Caco-2 (cell line): Measurements from ENCODE around the gene WDR81. TPM values are rescaled to one million over a fixed set of nuclear protein-coding genes. Genes with fewer than 3 reads are reported as not detected.

Experiments
- BruUV-seq: library from RNA; stranded (reverse); fragments of 400-500 nt; replicated peaks from 2 replicates; lab custom pipeline; 2021; lab: Mats Ljungman, UMichigan
- CTCF ChIA-PET: fragments of 300-600 bp; sonication (Branson Sonifier 250); formaldehyde crosslinking; loops from one replicate; lab custom pipeline; 2022; ENCODE audit warnings: antibody characterized with exemption; lab: Charles Lee
- POLR2A ChIA-PET: fragments of 300-600 bp; sonication (Branson Sonifier 250); formaldehyde crosslinking; loops from one replicate; lab custom pipeline; 2022; ENCODE audit warnings: antibody characterized with exemption; lab: Charles Lee
- DNase-seq, 2 experiments: peaks; one replicate each; pipeline versions ENCODE4 v3.0.0 to v3.0.0-alpha.2; 2020 to 2022
- H3K27me3 ChIP-seq: replicated peaks from 2 replicates; pipeline ENCODE4 v1.6.0; 2011; ENCODE audit warnings: low read length; ENCODE audit not compliant: control insufficient read depth, insufficient read depth
- H3K36me3 ChIP-seq: 2 replicates; pipeline ENCODE4 v1.5.1; 2011; ENCODE audit warnings: low read length; ENCODE audit not compliant: control insufficient read depth, insufficient read depth
- H3K4me1 ChIP-seq: fragments of 250-450 bp; sonication (Bioruptor Pico); 2 replicates; pipeline ENCODE4 v1.5.1; 2020; ENCODE audit warnings: mild to moderate bottlenecking
- H3K4me3 ChIP-seq: 2 replicates; pipeline ENCODE4 v1.5.1; 2011; ENCODE audit warnings: low read depth, mild to moderate bottlenecking, control low read depth, low read length
- H3K9me3 ChIP-seq: fragments of 250-450 bp; sonication (Bioruptor Pico); 2 replicates; pipeline ENCODE4 v1.5.1; 2020; ENCODE audit warnings: mild to moderate bottlenecking, moderate library complexity
- H3K27ac Mint-ChIP-seq: one replicate; pipeline ENCODE4 v1.8.0; 2022; ENCODE audit warnings: mixed read lengths; ENCODE audit not compliant: unreplicated experiment
- H3K27me3 Mint-ChIP-seq: one replicate; pipeline ENCODE4 v1.8.0; 2022; ENCODE audit warnings: mixed read lengths; ENCODE audit not compliant: insufficient read depth, unreplicated experiment
- H3K36me3 Mint-ChIP-seq: one replicate; pipeline ENCODE4 v1.8.0; 2022; ENCODE audit warnings: mild to moderate bottlenecking, mixed read lengths; ENCODE audit not compliant: insufficient read depth, unreplicated experiment
- H3K4me1 Mint-ChIP-seq: one replicate; pipeline ENCODE4 v1.8.0; 2022; ENCODE audit warnings: low read depth, mixed read lengths; ENCODE audit not compliant: unreplicated experiment
- H3K4me3 Mint-ChIP-seq: one replicate; pipeline ENCODE4 v1.8.0; 2022; ENCODE audit warnings: mild to moderate bottlenecking, moderate library complexity, mixed read lengths; ENCODE audit not compliant: unreplicated experiment
- H3K9me3 Mint-ChIP-seq: one replicate; pipeline ENCODE4 v1.8.0; 2022; ENCODE audit warnings: mixed read lengths; ENCODE audit not compliant: unreplicated experiment
- intact Hi-C: fragments of 100-400 bp; cut with micrococcal nuclease; formaldehyde crosslinking; loops from one replicate; pipeline ENCODE4 v1.10.0; 2022; ENCODE audit not compliant: unreplicated experiment
- total RNA-seq: library from RNA; stranded (reverse); gene quantifications from 2 replicates; pipeline ENCODE4 v1.2.3, GENCODE V29; 2022
- TF ChIP-seq, protein P1 (sequence below), 2 experiments: fragments of 200-600 bp in 1 of 2; IDR thresholded peaks; 1 replicate in 1 of 2; 2 replicates in 1 of 2; pipeline versions ENCODE4 v1.5.1 to v1.8.0; 2011 to 2022; ENCODE audit warnings: antibody characterized with exemption in 1 of 2, control low read depth in 1 of 2, inconsistent platforms in 1 of 2, low read depth in 1 of 2, low read length in 1 of 2, mild to moderate bottlenecking in 1 of 2, moderate library complexity in 1 of 2; ENCODE audit not compliant: insufficient read depth in 1 of 2, severe bottlenecking in 1 of 2, unreplicated experiment in 1 of 2

The WDR81 gene
- total RNA-seq, 1 experiment from 2014 or later: 26.6 TPM

DNA sequence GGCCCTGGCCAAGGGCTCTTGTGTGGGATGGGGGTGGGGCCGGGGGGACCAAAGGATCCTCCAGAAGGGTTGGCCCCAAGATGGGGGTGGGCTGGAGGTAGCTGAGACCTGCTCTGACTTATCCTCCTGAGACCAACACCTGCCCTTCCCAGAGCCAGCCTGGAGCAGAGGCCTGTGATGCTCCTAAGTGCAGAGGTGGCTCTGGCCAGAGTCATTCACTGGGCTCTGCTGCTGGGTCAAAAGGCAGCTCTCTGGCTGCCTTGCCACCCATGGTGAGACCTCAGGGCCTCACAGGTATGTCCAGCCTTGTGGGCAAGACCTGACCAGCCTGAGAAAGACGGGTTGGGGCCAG is 18.6 kb downstream of the WDR81 start:
- BruUV-seq: no TSS peak
- peaks cover 6% of the 10 kb centered on the region for H3K36me3 ChIP-seq
- TF ChIP-seq, protein P1, sequence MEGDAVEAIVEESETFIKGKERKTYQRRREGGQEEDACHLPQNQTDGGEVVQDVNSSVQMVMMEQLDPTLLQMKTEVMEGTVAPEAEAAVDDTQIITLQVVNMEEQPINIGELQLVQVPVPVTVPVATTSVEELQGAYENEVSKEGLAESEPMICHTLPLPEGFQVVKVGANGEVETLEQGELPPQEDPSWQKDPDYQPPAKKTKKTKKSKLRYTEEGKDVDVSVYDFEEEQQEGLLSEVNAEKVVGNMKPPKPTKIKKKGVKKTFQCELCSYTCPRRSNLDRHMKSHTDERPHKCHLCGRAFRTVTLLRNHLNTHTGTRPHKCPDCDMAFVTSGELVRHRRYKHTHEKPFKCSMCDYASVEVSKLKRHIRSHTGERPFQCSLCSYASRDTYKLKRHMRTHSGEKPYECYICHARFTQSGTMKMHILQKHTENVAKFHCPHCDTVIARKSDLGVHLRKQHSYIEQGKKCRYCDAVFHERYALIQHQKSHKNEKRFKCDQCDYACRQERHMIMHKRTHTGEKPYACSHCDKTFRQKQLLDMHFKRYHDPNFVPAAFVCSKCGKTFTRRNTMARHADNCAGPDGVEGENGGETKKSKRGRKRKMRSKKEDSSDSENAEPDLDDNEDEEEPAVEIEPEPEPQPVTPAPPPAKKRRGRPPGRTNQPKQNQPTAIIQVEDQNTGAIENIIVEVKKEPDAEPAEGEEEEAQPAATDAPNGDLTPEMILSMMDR (IDR thresholded peaks at IDR 0.05; ENCODE audit: insufficient read depth in 1 of 2, low read depth in 1 of 2, low read length in 1 of 2, severe bottlenecking in 1 of 2, unreplicated experiment in 1 of 2): no peak
- peaks cover 16% of the 10 kb centered on the region for H3K4me1 Mint-ChIP-seq
- DNase-seq: no peak
- H3K27me3 Mint-ChIP-seq: no peaks in the 10 kb centered on the region
- ChIA-PET CTCF (interaction anchor here (1.0 kb wide), 1 partner anchor 41 kb away, joined by 3 read pairs; no protein-coding TSS in a partner anchor), POLR2A (interaction anchor here (1.5 kb wide), 1 partner anchor 26 kb away, joined by 13 read pairs; no protein-coding TSS in a partner anchor)
- H3K4me1 ChIP-seq: peaks cover 19% of the 10 kb centered on the region
- H3K27me3 ChIP-seq: no peaks in the 10 kb centered on the region
- intact Hi-C loops: no loop called here
- H3K4me3 Mint-ChIP-seq: peak overlapping the region; percentile 63
- H3K27ac Mint-ChIP-seq: peak overlapping the region; percentile 60
- H3K9me3 ChIP-seq: no peaks in the 10 kb centered on the region
- peak overlapping the region; percentile 34 for H3K4me3 ChIP-seq
- H3K9me3 Mint-ChIP-seq: no peaks in the 10 kb centered on the region
- no peaks in the 10 kb centered on the region for H3K36me3 Mint-ChIP-seq

GRCh38 chr17:1744551-1745512 is 20.3 kb downstream of the WDR81 start:
- ChIA-PET POLR2A (no interaction called here), CTCF (interaction anchor here (1.4 kb wide), 1 partner anchor 39 kb away, joined by 3 read pairs; no protein-coding TSS in a partner anchor)
- TF ChIP-seq, protein P1 (IDR thresholded peaks at IDR 0.05; ENCODE audit: insufficient read depth in 1 of 2, low read depth in 1 of 2, low read length in 1 of 2, severe bottlenecking in 1 of 2, unreplicated experiment in 1 of 2): no peak
- intact Hi-C loops: no loop called here
- Histone ChIP-seq H3K4me1 (peaks cover 22% of the 10 kb centered on the region), H3K4me3 (no peak overlapping the region), H3K27me3 (no peaks in the 10 kb centered on the region), H3K9me3 (no peaks in the 10 kb centered on the region), H3K36me3 (peaks cover 6% of the 10 kb centered on the region)
- DNase-seq: no peak
- Mint-ChIP-seq H3K4me3 (no peak overlapping the region), H3K36me3 (no peaks in the 10 kb centered on the region), H3K4me1 (peaks cover 16% of the 10 kb centered on the region), H3K9me3 (no peaks in the 10 kb centered on the region), H3K27me3 (no peaks in the 10 kb centered on the region), H3K27ac (no peak overlapping the region)
- TSS peak; percentile 70 for BruUV-seq

- Mint-ChIP-seq H3K27me3 (no peaks in the 10 kb centered on the region), H3K27ac (no peak overlapping the region), H3K36me3 (no peaks in the 10 kb centered on the region), H3K4me1 (peaks cover 16% of the 10 kb centered on the region), H3K9me3 (no peaks in the 10 kb centered on the region), H3K4me3 (no peak overlapping the region)
- POLR2A ChIA-PET: no interaction called here
- peaks cover 22% of the 10 kb centered on the region for H3K4me1 ChIP-seq
- H3K36me3 ChIP-seq: peaks cover 6% of the 10 kb centered on the region
- intact Hi-C loops: no loop called here
- CTCF ChIA-PET: interaction anchor here (1.4 kb wide), 1 partner anchor 38 kb away, joined by 3 read pairs; no protein-coding TSS in a partner anchor
- TF ChIP-seq, protein P1 (IDR thresholded peaks at IDR 0.05; ENCODE audit: insufficient read depth in 1 of 2, low read depth in 1 of 2, low read length in 1 of 2, severe bottlenecking in 1 of 2, unreplicated experiment in 1 of 2): no peak
- no peaks in the 10 kb centered on the region for H3K27me3 ChIP-seq
- no peak for DNase-seq
- H3K9me3 ChIP-seq: no peaks in the 10 kb centered on the region
- no TSS peak for BruUV-seq
- no peak overlapping the region for H3K4me3 ChIP-seq
These were observed 21.1 kb downstream of the WDR81 start for GRCh38 chr17:1745513-1746020.
